HG03558 (cell line): ENCODE results near the gene GDF2.

Source experiments
- ATAC-seq: cut with Tn5 transposase; IDR thresholded peaks from one replicate; pipeline ENCODE4 v1.9.1; 2021; ENCODE audit warnings: moderate number of reproducible peaks; ENCODE audit not compliant: unreplicated experiment; ENCODE audit errors: extremely low read depth

Gene GDF2

GRCh38 chr10:47290338-47290737 is 31.9 kb upstream of the GDF2 start:
- ATAC-seq, result no peak

GRCh38 chr10:47291682-47292081 is 30.6 kb upstream of the GDF2 start:
- ATAC-seq, result no peak

GRCh38 chr10:47294057-47294456 is 28.2 kb upstream of the GDF2 start:
- ATAC-seq, result no peak

- no peak for ATAC-seq
These were observed 27.8 kb upstream of the GDF2 start for GRCh38 chr10:47294501-47294900.

- ATAC-seq, result no peak
These were observed 26.8 kb upstream of the GDF2 start for GRCh38 chr10:47295411-47295810.

GRCh38 chr10:47296156-47296894 is 25.9 kb upstream of the GDF2 start:
- ATAC-seq, result no peak

- no peak for ATAC-seq
These were observed 25.3 kb upstream of the GDF2 start for GRCh38 chr10:47296941-47297340.

GRCh38 chr10:47297866-47298540 is 24.3 kb upstream of the GDF2 start:
- no peak for ATAC-seq

GRCh38 chr10:47298715-47299114 is 23.5 kb upstream of the GDF2 start:
- no peak for ATAC-seq

- ATAC-seq, result no peak
These were observed 22.4 kb upstream of the GDF2 start, which contains the start of gene GDF10 for GRCh38 chr10:47299611-47300428. TSS of gene GDF10 (plus strand) at chr10:47300197. CDS start at chr10:47300652, 455 bp downstream.

GRCh38 chr10:47300429-47300931 is 21.8 kb upstream of the GDF2 start:
- ATAC-seq, result no peak

- ATAC-seq, result no peak
These were observed 20.4 kb upstream of the GDF2 start for GRCh38 chr10:47301833-47302232.

- ATAC-seq, result no peak
These were observed 19.1 kb upstream of the GDF2 start for GRCh38 chr10:47303105-47303504.

- no peak for ATAC-seq
These were observed 18.4 kb upstream of the GDF2 start for GRCh38 chr10:47303866-47304265.

GRCh38 chr10:47305566-47305965 is 16.7 kb upstream of the GDF2 start:
- no peak for ATAC-seq

GRCh38 chr10:47306387-47307210 is 15.7 kb upstream of the GDF2 start:
- ATAC-seq, result no peak

- ATAC-seq, result no peak
These were observed 14.9 kb upstream of the GDF2 start for GRCh38 chr10:47307381-47307780.

- no peak for ATAC-seq
These were observed 13.5 kb upstream of the GDF2 start for GRCh38 chr10:47308775-47309174.

- ATAC-seq, result no peak
These were observed 12.7 kb upstream of the GDF2 start for GRCh38 chr10:47309408-47310089.
